HCT116 (cell line): ENCODE data around the gene FAT1. TPM values are rescaled to one million over a fixed set of nuclear protein-coding genes. Genes with fewer than 3 reads are reported as not detected.

ENCODE experiments used
- ATAC-seq: fragments of 200-7000 bp; cut with Tn5 transposase; 2 replicates; pipeline ENCODE4 v1.9.1; 2020; ENCODE audit warnings: mild to moderate bottlenecking, moderate library complexity
- BruUV-seq: library from RNA; stranded (reverse); fragments of 400-500 nt; replicated peaks from 2 replicates; lab custom pipeline; 2021; lab: Mats Ljungman, UMichigan
- CTCF ChIA-PET: fragments of 300-600 bp; sonication (Branson Sonifier 250); formaldehyde crosslinking; loops from one replicate; lab custom pipeline; 2021; ENCODE audit warnings: antibody characterized with exemption; lab: Charles Lee
- POLR2A ChIA-PET: fragments of 300-600, 350-600 bp; sonication (Branson Sonifier 250); formaldehyde crosslinking; loops from one replicate; lab custom pipeline; 2021; ENCODE audit warnings: antibody characterized with exemption; lab: Charles Lee
- RAD21 ChIA-PET, 2 experiments: fragments of 300-600 bp; sonication (Branson Sonifier 250); formaldehyde crosslinking; loops; one replicate each; lab custom pipeline; 2023; ENCODE audit warnings: low total read pairs in 2 of 2; ENCODE audit not compliant: uncharacterized antibody in 2 of 2, unreplicated experiment in 2 of 2, low non-redundant PET in 1 of 2; lab: Charles Lee
- DNase-seq: peaks from one replicate; pipeline ENCODE4 v3.0.0-alpha.2; 2010; ENCODE audit warnings: low read depth, low spot score
- H2AFZ ChIP-seq: fragments of 200-600 bp; shearing (Covaris generic), sonication (generic); 2 replicates; pipeline ENCODE4 v1.6.1; 2017; ENCODE audit warnings: low read depth, mixed run types, mixed read lengths, antibody characterized with exemption, low read length; ENCODE audit not compliant: poor library complexity, severe bottlenecking
- H3K27ac ChIP-seq: 2 replicates; pipeline ENCODE4 v1.5.1; 2012; ENCODE audit warnings: low read depth, low read length
- H3K27me3 ChIP-seq: fragments of 200-600 bp; sonication (generic); 2 replicates; pipeline ENCODE4 v1.6.1; 2016; ENCODE audit warnings: mixed run types, low read length, mixed read lengths; ENCODE audit not compliant: insufficient read depth
- H3K36me3 ChIP-seq, 2 experiments: fragments of 200-500 bp in 1 of 2; fragments of 200-600 bp in 1 of 2; sonication (Bioruptor generic) in 1 of 2; sonication (generic) in 1 of 2; 2 replicates each; pipeline versions ENCODE4 v1.5.1 to v1.6.1; 2014 to 2016; ENCODE audit warnings: low read length in 2 of 2, inconsistent platforms in 1 of 2, mixed read lengths in 1 of 2, mixed run types in 1 of 2; ENCODE audit not compliant: insufficient read depth in 2 of 2, control insufficient read depth in 1 of 2
- H3K4me1 ChIP-seq, 2 experiments: fragments of 200-600 bp in 1 of 2; sonication (generic) in 1 of 2; 2 replicates each; pipeline versions ENCODE4 v1.5.1 to v1.6.1; 2012 to 2017; ENCODE audit warnings: low read length in 2 of 2, inconsistent platforms in 1 of 2, mild to moderate bottlenecking in 1 of 2, mixed read lengths in 1 of 2, mixed run types in 1 of 2, moderate library complexity in 1 of 2; ENCODE audit not compliant: insufficient read depth in 2 of 2, control insufficient read depth in 1 of 2
- H3K4me2 ChIP-seq: fragments of 200-600 bp; sonication (generic); 2 replicates; pipeline ENCODE4 v1.6.1; 2017; ENCODE audit warnings: mixed run types, low read length, mixed read lengths
- H3K4me3 ChIP-seq, 2 experiments: fragments of 200-600 bp in 1 of 2; sonication (generic) in 1 of 2; replicated peaks in 1 of 2; 2 replicates each; pipeline ENCODE4 v1.5.1; 2011 to 2016; ENCODE audit warnings: low read length in 2 of 2, control low read depth in 1 of 2, low read depth in 1 of 2, mild to moderate bottlenecking in 1 of 2, mixed read lengths in 1 of 2, mixed run types in 1 of 2
- H3K79me2 ChIP-seq: fragments of 200-600 bp; sonication (generic); 2 replicates; pipeline ENCODE4 v1.6.1; 2017; ENCODE audit warnings: mild to moderate bottlenecking, mixed run types, low read length, moderate library complexity, mixed read lengths; ENCODE audit not compliant: insufficient read depth
- H3K9ac ChIP-seq: fragments of 200-600 bp; sonication (generic); 2 replicates; pipeline ENCODE4 v1.6.1; 2016; ENCODE audit warnings: low read length, mixed read lengths
- H3K9me2 ChIP-seq: fragments of 200-600 bp; sonication (generic), shearing (Covaris generic); 2 replicates; pipeline ENCODE4 v1.6.1; 2017; ENCODE audit warnings: mixed run types, mild to moderate bottlenecking, moderate library complexity; ENCODE audit not compliant: insufficient read depth
- H3K9me3 ChIP-seq, 2 experiments: fragments of 200-500 bp in 1 of 2; fragments of 200-600 bp in 1 of 2; sonication (Bioruptor generic) in 1 of 2; sonication (generic) in 1 of 2; 2 replicates each; pipeline ENCODE4 v1.6.1; 2014 to 2017; ENCODE audit warnings: low read length in 2 of 2, mixed read lengths in 2 of 2, inconsistent platforms in 1 of 2, low read depth in 1 of 2, mild to moderate bottlenecking in 1 of 2, mixed run types in 1 of 2, moderate library complexity in 1 of 2; ENCODE audit not compliant: control insufficient read depth in 1 of 2, insufficient read depth in 1 of 2
- H4K20me1 ChIP-seq: fragments of 200-600 bp; sonication (generic), shearing (Covaris generic); 2 replicates; pipeline ENCODE4 v1.6.1; 2017; ENCODE audit warnings: mixed run types, mild to moderate bottlenecking, moderate library complexity; ENCODE audit not compliant: insufficient read depth
- JUND ChIP-seq: IDR thresholded peaks from 2 replicates; pipeline ENCODE4 v1.6.1; 2012
- POLR2AphosphoS5 ChIP-seq: IDR thresholded peaks from 2 replicates; pipeline ENCODE4 v1.6.1; 2011; ENCODE audit warnings: mild to moderate bottlenecking, low read depth, low read length, moderate library complexity
- RAD21 ChIP-seq: IDR thresholded peaks from 2 replicates; pipeline ENCODE4 v1.6.1; 2012; ENCODE audit warnings: low read depth, mild to moderate bottlenecking
- SRF ChIP-seq: IDR thresholded peaks from 2 replicates; pipeline ENCODE4 v1.6.1; 2012; ENCODE audit warnings: low read depth
- TCF7L2 ChIP-seq: IDR thresholded peaks from 2 replicates; pipeline ENCODE4 v1.7.0; 2011; ENCODE audit warnings: borderline replicate concordance, inconsistent platforms; ENCODE audit not compliant: insufficient read depth, insufficient read length; ENCODE audit errors: extremely low read depth
- intact Hi-C: fragments of 100-400 bp; cut with micrococcal nuclease; formaldehyde crosslinking; loops from 2 replicates; pipeline ENCODE4 v1.10.0; 2022
- total RNA-seq: library from RNA; stranded (reverse); gene quantifications from one replicate; pipeline ENCODE4 v1.2.1, GENCODE V29; 2021; ENCODE audit not compliant: unreplicated experiment
- TF ChIP-seq, protein P1 (sequence below): IDR thresholded peaks from 2 replicates; pipeline ENCODE4 v1.6.1; 2012; ENCODE audit warnings: low read depth
- TF ChIP-seq, protein P2 (sequence below): IDR thresholded peaks from 2 replicates; pipeline ENCODE4 v1.6.1; 2012

The FAT1 gene
- total RNA-seq, 1 experiment from 2014 or later, result 676 TPM

DNA sequence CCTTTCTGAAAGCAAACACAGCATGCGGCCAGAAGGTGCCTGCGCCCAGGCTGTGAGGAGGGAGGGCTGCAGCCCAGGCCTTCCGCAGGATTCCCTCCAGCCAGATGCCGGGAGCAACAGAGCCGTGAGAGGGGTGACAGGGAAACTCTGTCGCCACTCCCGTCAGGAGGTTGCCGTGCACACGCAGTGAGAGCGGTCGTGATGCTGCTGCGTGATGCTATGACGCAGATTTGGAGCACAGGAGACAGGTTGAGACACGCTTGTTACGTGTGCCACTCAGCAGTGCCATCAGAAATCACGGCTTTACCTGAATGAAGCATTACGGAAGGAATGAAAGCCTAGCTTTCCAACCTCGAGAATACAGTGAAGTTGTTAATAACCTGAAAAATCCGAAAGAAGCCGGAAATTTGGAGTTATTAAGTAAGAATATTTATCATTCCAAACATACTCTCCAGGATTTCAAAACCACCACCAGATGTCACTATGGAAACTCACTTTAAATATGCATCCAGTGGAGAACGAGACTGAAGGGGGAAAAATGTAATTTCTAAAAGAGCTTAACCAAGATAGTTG, 54.4 kb downstream of the FAT1 start (continued):
- TF ChIP-seq, protein P1, sequence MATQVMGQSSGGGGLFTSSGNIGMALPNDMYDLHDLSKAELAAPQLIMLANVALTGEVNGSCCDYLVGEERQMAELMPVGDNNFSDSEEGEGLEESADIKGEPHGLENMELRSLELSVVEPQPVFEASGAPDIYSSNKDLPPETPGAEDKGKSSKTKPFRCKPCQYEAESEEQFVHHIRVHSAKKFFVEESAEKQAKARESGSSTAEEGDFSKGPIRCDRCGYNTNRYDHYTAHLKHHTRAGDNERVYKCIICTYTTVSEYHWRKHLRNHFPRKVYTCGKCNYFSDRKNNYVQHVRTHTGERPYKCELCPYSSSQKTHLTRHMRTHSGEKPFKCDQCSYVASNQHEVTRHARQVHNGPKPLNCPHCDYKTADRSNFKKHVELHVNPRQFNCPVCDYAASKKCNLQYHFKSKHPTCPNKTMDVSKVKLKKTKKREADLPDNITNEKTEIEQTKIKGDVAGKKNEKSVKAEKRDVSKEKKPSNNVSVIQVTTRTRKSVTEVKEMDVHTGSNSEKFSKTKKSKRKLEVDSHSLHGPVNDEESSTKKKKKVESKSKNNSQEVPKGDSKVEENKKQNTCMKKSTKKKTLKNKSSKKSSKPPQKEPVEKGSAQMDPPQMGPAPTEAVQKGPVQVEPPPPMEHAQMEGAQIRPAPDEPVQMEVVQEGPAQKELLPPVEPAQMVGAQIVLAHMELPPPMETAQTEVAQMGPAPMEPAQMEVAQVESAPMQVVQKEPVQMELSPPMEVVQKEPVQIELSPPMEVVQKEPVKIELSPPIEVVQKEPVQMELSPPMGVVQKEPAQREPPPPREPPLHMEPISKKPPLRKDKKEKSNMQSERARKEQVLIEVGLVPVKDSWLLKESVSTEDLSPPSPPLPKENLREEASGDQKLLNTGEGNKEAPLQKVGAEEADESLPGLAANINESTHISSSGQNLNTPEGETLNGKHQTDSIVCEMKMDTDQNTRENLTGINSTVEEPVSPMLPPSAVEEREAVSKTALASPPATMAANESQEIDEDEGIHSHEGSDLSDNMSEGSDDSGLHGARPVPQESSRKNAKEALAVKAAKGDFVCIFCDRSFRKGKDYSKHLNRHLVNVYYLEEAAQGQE, result no peak
- TF ChIP-seq SRF (no peak), JUND (no peak), RAD21 (peak; percentile 42; the same call in 1 of the 2 replicates), TCF7L2 (no peak)
- TF ChIP-seq, protein P2, sequence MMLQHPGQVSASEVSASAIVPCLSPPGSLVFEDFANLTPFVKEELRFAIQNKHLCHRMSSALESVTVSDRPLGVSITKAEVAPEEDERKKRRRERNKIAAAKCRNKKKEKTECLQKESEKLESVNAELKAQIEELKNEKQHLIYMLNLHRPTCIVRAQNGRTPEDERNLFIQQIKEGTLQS, result no peak

DNA sequence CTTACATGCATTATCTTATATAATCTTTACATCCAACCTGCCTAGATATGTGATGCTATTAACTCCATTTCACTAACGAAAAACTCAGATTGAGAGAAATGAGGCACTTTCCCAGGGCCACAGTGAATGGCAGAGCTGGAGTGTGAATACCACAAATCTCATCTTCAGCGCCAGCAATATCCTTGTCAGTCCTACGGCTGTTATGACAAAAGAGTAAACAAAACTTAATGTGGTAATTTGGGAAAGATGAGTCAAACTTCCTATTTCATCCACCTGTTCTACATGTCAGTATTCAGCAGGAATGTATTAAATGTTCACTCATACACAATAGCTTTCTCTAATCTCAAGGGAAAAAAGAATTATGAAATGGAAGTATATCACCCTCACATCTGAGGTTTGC, 56.9 kb downstream of the FAT1 start:
- Histone ChIP-seq H2AFZ (no peak overlapping the region), H3K79me2 (peaks cover 98% of the 10 kb centered on the region), H3K9ac (no peak overlapping the region), H4K20me1 (peaks cover 82% of the 10 kb centered on the region), H3K4me3 (no peak overlapping the region), H3K9me2 (no peaks in the 10 kb centered on the region), H3K9me3 (no peaks in the 10 kb centered on the region), H3K27me3 (no peaks in the 10 kb centered on the region), H3K4me1 (no peaks in the 10 kb centered on the region; a peak in 1 of 4 replicates), H3K27ac (no peak overlapping the region), H3K4me2 (no peak overlapping the region), H3K36me3 (peaks cover 43 to 77% of the 10 kb centered on the region in 2 experiments)
- RAD21 ChIA-PET, result no interaction called here
- POLR2A ChIA-PET, result no interaction called here
- intact Hi-C loops, result no loop called here
- CTCF ChIA-PET, result no interaction called here
- no peak for ATAC-seq
- BruUV-seq, result no TSS peak
- no peak for DNase-seq
- TF ChIP-seq SRF, result no peak
- 0 out of 2 replicates have a peak, but pooled peaks have one; percentile 9 for TF ChIP-seq POLR2AphosphoS5
